GM21723 (cell line): ENCODE measurements around the gene HADHA.

ENCODE experiments used
- ATAC-seq: cut with Tn5 transposase; IDR thresholded peaks from one replicate; pipeline ENCODE4 v1.9.1; 2021; ENCODE audit warnings: mild to moderate bottlenecking, moderate library complexity; ENCODE audit not compliant: unreplicated experiment

HADHA gene

DNA sequence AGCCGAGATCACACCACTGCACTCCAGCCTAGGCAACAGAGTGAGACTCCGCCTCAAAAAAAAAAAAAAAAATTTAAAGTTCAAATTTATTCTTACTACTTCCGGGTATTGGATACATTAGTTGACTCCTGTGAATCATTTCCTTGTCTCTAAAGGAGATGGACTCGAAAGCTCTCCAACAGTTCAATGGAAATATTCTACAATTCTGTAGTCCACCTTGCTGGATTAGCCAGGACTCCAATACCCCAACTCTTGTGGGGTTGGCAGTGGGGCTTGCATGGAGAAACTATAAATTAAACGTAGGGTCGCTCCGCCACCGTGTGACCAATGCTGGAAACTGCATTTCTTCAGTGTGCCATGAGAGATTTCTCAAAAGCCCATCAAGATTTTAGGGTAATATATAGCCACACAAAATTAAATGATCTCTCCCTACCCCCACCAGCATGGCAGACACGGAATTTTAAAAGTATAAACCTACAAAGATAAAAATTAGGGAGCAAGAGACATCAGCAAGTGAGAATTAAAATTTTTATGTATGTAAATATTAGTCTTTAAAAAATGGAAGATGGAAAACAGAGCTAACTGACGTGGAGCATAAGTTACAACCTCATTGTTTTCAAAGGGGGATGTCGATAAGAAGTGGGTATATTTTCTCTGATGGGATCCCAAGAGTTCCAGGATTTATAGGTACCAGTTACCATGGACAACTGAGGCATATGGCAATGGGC lies 99.3 kb downstream of the HADHA start:
- no peak for ATAC-seq

DNA sequence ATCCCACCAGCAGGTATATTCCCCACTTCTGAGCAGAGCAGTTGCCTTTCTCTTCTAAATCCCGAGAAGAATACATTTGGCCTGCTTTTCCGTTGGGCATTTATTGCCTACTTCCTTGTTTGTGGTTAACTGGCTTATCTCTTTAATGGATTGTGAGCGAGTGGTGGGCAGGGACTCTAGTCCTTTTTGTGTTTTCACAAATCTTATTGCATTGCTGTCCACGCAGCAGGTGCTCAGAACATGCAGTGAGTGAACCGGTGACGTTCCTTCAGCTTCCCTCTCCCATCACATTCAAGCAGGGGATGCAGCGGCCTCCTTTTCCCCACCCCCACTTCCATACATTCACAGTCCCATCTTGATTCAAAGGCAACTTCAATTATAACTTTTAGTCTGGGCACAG lies 100.4 kb downstream of the HADHA start:
- no peak for ATAC-seq

DNA sequence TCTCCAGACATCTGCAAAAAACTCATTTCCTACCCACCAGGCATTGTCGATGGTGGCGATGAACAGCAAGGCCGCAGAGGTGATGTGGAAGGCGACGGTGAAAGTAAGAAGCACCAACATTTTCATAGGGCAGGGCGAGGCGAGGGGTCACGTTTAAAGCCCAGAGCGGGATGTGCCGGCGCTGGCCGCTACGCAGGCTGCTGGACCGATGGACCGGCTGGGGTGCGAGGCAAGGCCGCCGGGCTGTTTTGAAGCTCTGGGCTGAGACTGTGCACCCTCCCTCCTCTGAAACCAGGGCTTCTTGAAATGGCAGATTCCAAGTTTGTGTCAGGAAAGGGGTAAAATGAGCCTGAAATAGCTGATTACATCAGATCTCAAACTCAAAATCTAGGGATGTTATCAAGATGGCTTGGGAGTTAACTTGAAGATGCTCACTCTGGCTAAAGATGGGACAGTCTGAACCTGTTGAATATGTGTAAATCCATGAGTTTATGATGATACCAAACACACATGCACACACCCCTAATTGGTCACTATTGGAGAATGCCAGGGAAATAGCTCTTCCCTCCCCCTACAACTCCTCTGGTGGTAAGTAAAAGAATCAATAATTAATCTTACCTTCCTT lies 103.2 kb downstream of the HADHA start:
- no peak for ATAC-seq
